ENCODE results near the gene GALR3.
A peak's percentile ranks its signal among the peaks of the same experiment; 100 is the strongest.
"Not testable (repeated sequence)": the region's sequence is repeated elsewhere in the genome, so short reads cannot be mapped to it uniquely, and the experiment has no call there.

GALR3 gene, protein sequence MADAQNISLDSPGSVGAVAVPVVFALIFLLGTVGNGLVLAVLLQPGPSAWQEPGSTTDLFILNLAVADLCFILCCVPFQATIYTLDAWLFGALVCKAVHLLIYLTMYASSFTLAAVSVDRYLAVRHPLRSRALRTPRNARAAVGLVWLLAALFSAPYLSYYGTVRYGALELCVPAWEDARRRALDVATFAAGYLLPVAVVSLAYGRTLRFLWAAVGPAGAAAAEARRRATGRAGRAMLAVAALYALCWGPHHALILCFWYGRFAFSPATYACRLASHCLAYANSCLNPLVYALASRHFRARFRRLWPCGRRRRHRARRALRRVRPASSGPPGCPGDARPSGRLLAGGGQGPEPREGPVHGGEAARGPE

GRCh38 chr22:37823134-37823985, at the start of gene GALR3:
Gene GALR3 (plus strand): TSS chr22:37823382. CDS start chr22:37823407, 25 bp downstream.
- no peak for DNase-seq

GRCh38 chr22:37774728-37775127, 48.5 kb upstream of the GALR3 start:
- DNase-seq: no peak

DNA sequence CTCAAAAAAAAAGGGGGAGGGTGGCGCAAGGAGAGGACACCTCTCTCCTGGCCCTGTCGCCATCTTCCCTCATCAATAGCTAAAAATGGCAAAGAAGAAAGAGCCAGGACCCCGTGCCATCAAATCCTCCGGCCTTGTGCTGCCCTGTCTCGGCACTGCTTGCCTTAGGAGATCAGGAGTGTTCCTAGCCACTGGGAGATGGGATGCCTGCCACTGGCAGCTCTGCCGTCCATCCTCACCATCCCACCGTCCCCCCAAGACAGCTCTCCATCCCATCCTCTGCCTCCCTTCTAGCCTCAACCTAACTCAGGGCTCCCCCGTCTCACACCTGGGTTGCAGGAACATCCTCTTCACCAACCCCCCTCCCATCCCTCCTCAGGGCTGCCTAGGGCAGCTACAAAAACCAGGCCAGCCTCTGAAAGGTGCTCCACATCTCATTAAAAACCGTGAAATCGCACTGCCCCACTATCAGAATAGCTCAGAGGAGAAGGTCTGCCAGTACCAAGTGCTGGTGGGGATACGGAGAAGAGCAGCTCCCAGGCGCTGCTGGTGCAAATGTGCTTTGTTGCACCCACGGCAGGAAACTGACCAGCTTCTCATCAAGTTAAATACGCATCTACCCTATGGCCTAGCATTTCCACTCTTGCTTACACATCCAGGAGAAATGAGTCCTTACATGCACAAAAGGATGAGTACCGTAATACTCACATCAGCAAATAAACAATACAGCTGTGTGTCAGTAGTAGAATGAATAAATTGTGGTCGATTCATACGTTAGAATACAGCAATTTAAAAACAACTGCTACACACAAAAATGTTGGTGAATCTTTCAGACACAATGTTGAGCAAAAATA, 47.2 kb upstream of the GALR3 start:
- no peak for DNase-seq

DNA sequence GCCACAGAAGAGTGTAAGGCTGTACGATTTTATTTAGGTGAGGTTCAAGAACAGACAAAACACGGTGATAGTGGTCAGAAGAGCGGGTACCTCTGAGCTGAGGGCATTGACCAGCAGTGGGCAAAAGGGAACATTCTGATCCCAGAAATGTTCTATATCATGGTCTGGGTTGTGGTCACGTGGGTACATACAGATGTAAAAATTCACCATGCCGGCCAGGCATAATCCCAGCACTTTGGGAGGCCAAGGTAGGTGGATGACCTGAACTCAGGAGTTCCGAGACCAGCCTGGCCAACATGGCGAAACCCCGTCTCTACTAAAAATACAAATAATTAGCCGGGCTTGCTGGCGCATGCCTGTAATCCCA, 46.6 kb upstream of the GALR3 start:
- DNase-seq: no peak

DNA sequence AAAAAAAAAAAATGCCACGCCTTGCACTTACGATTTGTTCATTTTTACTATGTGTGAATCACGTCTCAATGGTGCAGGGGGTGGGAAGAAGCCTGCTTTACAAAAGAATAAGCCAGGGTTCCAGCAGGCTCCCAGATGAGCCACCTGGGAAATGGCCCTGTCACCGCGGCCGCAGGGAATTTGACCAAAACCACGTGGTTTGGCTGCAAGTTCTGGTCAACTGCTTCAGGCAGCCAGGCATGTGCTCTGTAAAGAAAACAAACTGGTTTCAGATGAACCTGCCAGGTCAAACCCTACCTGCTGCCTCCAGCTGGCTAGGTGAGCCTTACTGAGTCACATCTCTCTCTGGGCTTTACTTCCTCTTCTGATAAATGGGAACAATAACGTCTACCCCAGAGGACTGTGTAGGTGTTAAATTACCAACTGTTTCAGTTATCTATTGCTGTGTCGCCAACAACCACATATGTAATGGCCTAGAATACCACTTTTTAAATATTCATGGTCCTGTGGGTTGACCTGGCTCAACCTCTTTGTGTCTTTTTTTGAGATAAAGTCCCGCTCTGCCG, 46.0 kb upstream of the GALR3 start:
- peak; percentile 24 for DNase-seq

DNA sequence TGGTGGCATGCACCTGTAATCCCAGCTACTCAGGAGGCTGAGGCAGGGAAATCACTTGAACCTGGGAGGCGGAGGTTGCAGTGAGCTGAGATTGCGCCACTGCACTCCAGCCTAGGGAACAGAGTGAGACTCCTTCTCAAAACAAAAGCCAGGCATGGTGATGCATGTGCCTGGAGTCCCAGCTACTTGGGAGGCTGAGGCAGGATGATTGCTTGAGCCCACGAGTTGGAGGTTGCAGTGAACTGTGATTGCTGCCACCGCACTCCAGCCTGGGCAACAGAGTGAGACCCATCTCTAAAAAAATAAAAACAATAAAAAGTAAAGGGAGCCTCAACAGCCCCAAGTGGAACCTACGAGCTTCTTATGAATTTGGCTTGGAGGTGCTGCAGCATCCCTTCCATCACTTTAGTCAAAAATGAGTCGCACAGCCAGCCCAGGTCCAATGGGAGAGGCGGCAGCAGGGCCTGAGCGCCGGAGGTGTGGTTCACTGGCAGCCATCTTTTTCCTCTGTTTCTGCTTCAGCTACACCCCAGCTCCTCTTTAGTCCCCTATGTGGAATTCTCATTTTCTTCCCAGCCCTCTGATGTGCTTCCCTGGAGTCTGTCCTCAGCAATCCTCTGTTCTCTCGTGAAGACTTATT, 44.7 kb upstream of the GALR3 start:
- DNase-seq: no peak

- no peak for DNase-seq
These were observed 41.6 kb upstream of the GALR3 start for GRCh38 chr22:37781434-37782059.

DNA sequence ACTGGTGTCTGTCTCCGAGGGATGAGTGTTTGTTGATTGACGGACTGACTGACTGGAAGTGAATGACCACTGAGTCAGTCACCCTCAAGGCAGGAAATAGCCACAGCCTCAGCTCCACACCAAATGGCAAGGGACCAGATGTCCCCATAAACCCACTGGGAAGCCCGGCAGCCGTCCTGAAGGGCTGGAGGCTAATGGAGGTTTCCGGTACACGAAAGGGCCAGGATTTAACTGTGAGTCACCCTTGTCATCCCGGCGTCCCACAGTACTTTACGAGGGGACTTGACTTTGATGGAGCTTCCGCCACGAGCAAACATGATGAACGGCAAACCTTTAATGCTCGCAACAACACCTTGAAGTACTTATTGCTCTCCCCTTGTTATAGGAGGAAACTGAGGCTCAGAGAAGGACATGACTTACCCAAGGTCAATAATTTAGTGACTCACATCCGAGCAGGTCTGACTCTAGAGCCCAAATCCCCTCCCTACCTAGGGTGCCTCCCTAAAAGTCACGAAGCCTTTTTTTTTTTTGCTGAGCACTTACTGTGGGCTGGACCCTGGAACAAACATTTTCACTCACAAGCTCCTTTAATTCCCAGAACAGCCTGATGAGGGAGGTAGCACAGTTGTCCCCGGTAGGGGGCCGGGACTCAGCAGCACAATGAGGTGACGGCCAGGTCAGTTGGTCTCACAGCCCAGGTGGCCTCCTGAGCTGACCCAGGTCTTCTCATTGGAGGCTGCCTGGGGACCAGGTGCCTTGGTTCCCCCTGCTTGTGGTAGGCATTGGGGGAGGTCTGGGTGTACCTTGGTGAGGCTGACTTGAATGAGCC, 40.6 kb upstream of the GALR3 start:
- DNase-seq: no peak

GRCh38 chr22:37784829-37785495, 38.2 kb upstream of the GALR3 start:
- DNase-seq: no peak

DNA sequence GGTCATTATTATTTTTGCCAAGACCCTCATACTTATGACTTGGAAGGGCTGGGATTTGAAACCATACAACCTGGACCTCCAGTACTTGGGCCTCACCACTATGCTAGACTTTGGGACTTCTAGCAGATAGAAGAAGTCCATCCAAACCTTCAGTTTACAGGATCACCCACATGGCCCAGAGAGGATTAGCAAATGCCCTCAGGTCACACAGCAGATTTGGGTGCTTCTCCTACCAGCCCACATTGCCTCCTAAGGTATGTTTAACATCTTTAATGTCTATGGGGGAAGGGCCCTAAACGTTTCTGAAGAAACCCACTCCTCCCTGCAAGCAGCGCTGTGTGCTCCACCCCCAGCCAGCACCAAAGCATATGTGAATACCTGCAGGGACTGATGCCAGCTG, 32.9 kb upstream of the GALR3 start:
- no peak for DNase-seq

DNA sequence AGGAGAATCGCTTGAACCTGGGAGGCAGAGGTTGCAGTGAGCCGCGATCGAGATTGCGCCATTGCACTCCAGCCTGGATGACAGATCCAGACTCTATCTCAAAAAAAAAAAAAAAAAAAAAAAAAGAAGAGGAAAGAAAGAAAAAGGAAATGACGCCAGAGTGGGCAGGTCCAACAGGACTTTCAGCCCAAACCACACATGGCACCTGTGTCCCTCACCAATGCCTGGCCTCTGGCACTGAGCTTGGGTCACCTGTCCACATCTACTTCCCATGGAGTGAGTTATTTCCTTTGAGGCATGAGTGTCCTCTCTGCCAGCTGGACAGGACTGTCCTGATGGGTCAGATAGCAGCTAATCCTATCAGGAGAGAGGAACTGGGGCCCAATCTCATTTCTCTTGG, 30.7 kb upstream of the GALR3 start:
- no peak for DNase-seq

DNA sequence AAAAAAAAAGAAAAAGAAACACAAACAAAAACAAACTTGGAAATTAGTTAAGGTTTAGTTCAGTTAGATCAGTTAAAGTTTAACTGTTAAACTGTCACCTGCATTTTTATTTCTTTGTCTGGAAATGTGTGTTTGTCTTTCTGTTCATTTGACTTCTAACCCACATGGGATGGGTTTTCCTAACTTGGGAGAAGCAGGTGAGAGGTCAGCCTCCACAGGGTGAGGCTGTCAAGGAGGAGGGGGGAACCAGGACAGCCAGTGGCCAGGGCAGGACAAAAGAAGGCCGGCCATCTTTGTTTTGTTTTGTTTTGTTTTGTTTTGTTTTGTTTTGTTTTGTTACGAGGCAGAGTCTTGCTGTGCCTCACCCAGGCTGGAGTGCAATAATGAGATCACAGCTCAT, 28.8 kb upstream of the GALR3 start:
- no peak for DNase-seq

DNA sequence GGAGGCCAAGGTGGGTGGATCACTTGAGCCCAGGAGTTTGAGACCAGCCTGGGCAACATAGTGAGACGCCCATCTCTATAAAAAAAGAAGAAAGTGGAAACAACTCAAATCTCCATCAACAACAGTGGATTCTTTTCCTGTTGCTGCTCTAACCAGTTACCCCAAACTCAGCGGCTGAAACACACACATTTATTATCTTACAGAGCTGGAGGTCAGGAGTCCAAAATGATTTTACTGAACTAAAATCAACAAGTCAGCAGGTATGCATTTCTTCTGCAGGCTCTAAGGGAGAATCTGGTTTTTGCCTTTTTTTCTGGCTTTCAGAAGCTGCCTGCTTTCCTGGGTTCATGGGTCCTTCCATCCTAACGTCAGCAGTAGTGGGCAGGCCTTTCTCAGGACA, 27.1 kb upstream of the GALR3 start:
- no peak for DNase-seq

GRCh38 chr22:37797259-37797658, 25.9 kb upstream of the GALR3 start:
- DNase-seq: not testable (repeated sequence)

GRCh38 chr22:37797874-37798500, 25.2 kb upstream of the GALR3 start:
- no peak for DNase-seq

GRCh38 chr22:37799979-37800378, 23.2 kb upstream of the GALR3 start:
- not testable (repeated sequence) for DNase-seq

- DNase-seq: no peak
These were observed 21.3 kb upstream of the GALR3 start for GRCh38 chr22:37801946-37802309.

- DNase-seq: no peak
These were observed 20.6 kb upstream of the GALR3 start for GRCh38 chr22:37802310-37803194.

- no peak for DNase-seq
These were observed 20.0 kb upstream of the GALR3 start for GRCh38 chr22:37803195-37803638.

Data from NCI-H2107 (cell line).